Keratinocyte (primary cell): ENCODE data around the gene BUD23.

Experiments
- CTCF ChIP-seq, 3 experiments: IDR thresholded peaks in 1 of 3; conservative IDR thresholded peaks in 1 of 3; optimal IDR thresholded peaks in 1 of 3; 2 replicates in 2 of 3; 3 replicates in 1 of 3; pipeline versions ENCODE3 to v1.5.1; 2011; ENCODE audit warnings: low read length in 3 of 3, mild to moderate bottlenecking in 3 of 3, moderate library complexity in 2 of 3, control low read depth in 1 of 3, inconsistent platforms in 1 of 3; ENCODE audit not compliant: insufficient read depth in 2 of 3; ENCODE audit errors: extremely low read depth in 1 of 3
- EZH2 ChIP-seq: IDR thresholded peaks from one replicate; pipeline ENCODE4 v1.6.1; 2012; ENCODE audit warnings: inconsistent platforms, mild to moderate bottlenecking, low read length, moderate library complexity

- TF ChIP-seq CTCF (optimal IDR thresholded peaks at IDR 0.05 in 1 of 3, IDR thresholded peaks at IDR 0.05 in 1 of 3, conservative IDR thresholded peaks at IDR 0.05 in 1 of 3; ENCODE audit: extremely low read depth in 1 of 3, insufficient read depth in 2 of 3, low read length in 3 of 3) (no peak), EZH2 (no peak)
Measured at GRCh38 chr7:73703757-73704639, 20.6 kb downstream of the BUD23 start.
